ENCODE data around the gene TAF11L4. TPM values are rescaled to one million over a fixed set of nuclear protein-coding genes. Genes with fewer than 3 reads are reported as not detected.
"Not testable (repeated sequence)": the region's sequence is repeated elsewhere in the genome, so short reads cannot be mapped to it uniquely, and the experiment has no call there.

The TAF11L4 gene
- total RNA-seq (not detected), total RNA-seq (0 reads per million in 172 experiments)
- polyA plus RNA-seq (2013, experiment 1 of 2), result not detected
- polyA plus RNA-seq (2013, experiment 2 of 2), result not detected

GRCh38 chr5:17521501-17521900, at the start of gene TAF11L4:
TSS of gene TAF11L4 (plus strand) at chr5:17521801.
- CTCF ChIA-PET; H3K4me1 ChIP-seq (ENCODE audit: insufficient read depth, low read length); H3K36me3 Mint-ChIP-seq (ENCODE audit: low read depth); H3K27me3 ChIP-seq (ENCODE audit: control insufficient read depth in 1 of 2, insufficient read depth in 2 of 2, low read length in 2 of 2); POLR2A ChIA-PET; H3K4me1 Mint-ChIP-seq (ENCODE audit: low read depth); H3K27ac Mint-ChIP-seq; H3K9me3 ChIP-seq (ENCODE audit: control insufficient read depth in 1 of 2, insufficient read depth in 1 of 2, low read length in 2 of 2); H3K36me3 ChIP-seq (ENCODE audit: insufficient read depth, low read length); H3K4me3 ChIP-seq (ENCODE audit: low read length); H3K9me3 Mint-ChIP-seq; ATAC-seq (ENCODE audit: poor library complexity); DNase-seq; H3K27me3 Mint-ChIP-seq; H3K27ac ChIP-seq (ENCODE audit: low read depth in 1 of 2, low read length in 2 of 2); intact Hi-C loops (cut with DNase I, micrococcal nuclease); H3K4me3 Mint-ChIP-seq: not testable (repeated sequence)

GRCh38 chr5:17475064-17475463, 46.5 kb upstream of the TAF11L4 start:
- not testable (repeated sequence) for H3K27me3 Mint-ChIP-seq

GRCh38 chr5:17477043-17477442, 44.6 kb upstream of the TAF11L4 start:
- no peak for ATAC-seq (ENCODE audit: poor library complexity)
- Histone ChIP-seq H3K9me3 (ENCODE audit: control insufficient read depth in 1 of 2, insufficient read depth in 1 of 2, low read length in 2 of 2) (no peaks in the 10 kb centered on the region), H3K4me1 (ENCODE audit: insufficient read depth, low read length) (no peaks in the 10 kb centered on the region), H3K4me3 (ENCODE audit: low read length) (no peak overlapping the region), H3K36me3 (ENCODE audit: insufficient read depth, low read length) (no peaks in the 10 kb centered on the region), H3K27ac (ENCODE audit: low read depth in 1 of 2, low read length in 2 of 2) (no peak overlapping the region), H3K27me3 (ENCODE audit: control insufficient read depth in 1 of 2, insufficient read depth in 2 of 2, low read length in 2 of 2) (no peaks in the 10 kb centered on the region)
- intact Hi-C loops (cut with DNase I, micrococcal nuclease), result no loop called here
- Mint-ChIP-seq H3K4me3 (no peak overlapping the region), H3K4me1 (ENCODE audit: low read depth) (no peaks in the 10 kb centered on the region), H3K27me3 (no peaks in the 10 kb centered on the region), H3K27ac (no peak overlapping the region), H3K9me3 (no peaks in the 10 kb centered on the region), H3K36me3 (ENCODE audit: low read depth) (no peaks in the 10 kb centered on the region)
- CTCF ChIA-PET, result no interaction called here
- TF ChIP-seq CTCF (IDR thresholded peaks at IDR 0.05), result no peak
- POLR2A ChIA-PET, result no interaction called here
- no peak for DNase-seq

More at GRCh38 chr5:17475064-17475463, 46.5 kb upstream of the TAF11L4 start:
- H3K4me3 Mint-ChIP-seq; H3K9me3 Mint-ChIP-seq; intact Hi-C loops (cut with DNase I, micrococcal nuclease); H3K27ac ChIP-seq (ENCODE audit: low read depth in 1 of 2, low read length in 2 of 2); H3K36me3 Mint-ChIP-seq (ENCODE audit: low read depth); CTCF ChIA-PET; POLR2A ChIA-PET; H3K4me1 ChIP-seq (ENCODE audit: insufficient read depth, low read length); H3K36me3 ChIP-seq (ENCODE audit: insufficient read depth, low read length); H3K27me3 ChIP-seq (ENCODE audit: control insufficient read depth in 1 of 2, insufficient read depth in 2 of 2, low read length in 2 of 2); ATAC-seq (ENCODE audit: poor library complexity); H3K4me3 ChIP-seq (ENCODE audit: low read length); H3K9me3 ChIP-seq (ENCODE audit: control insufficient read depth in 1 of 2, insufficient read depth in 1 of 2, low read length in 2 of 2); DNase-seq; H3K27ac Mint-ChIP-seq; H3K4me1 Mint-ChIP-seq (ENCODE audit: low read depth): not testable (repeated sequence)

GRCh38 chr5:17477573-17478265, 43.9 kb upstream of the TAF11L4 start:
- intact Hi-C loops (cut with DNase I, micrococcal nuclease), result no loop called here
- Histone ChIP-seq H3K36me3 (ENCODE audit: insufficient read depth, low read length) (no peaks in the 10 kb centered on the region), H3K27ac (ENCODE audit: low read depth in 1 of 2, low read length in 2 of 2) (no peak overlapping the region), H3K27me3 (ENCODE audit: control insufficient read depth in 1 of 2, insufficient read depth in 2 of 2, low read length in 2 of 2) (no peaks in the 10 kb centered on the region), H3K4me1 (ENCODE audit: insufficient read depth, low read length) (no peaks in the 10 kb centered on the region), H3K9me3 (ENCODE audit: control insufficient read depth in 1 of 2, insufficient read depth in 1 of 2, low read length in 2 of 2) (no peaks in the 10 kb centered on the region), H3K4me3 (ENCODE audit: low read length) (no peak overlapping the region)
- Mint-ChIP-seq H3K27ac (no peak overlapping the region), H3K4me3 (no peak overlapping the region), H3K36me3 (ENCODE audit: low read depth) (no peaks in the 10 kb centered on the region), H3K4me1 (ENCODE audit: low read depth) (no peaks in the 10 kb centered on the region), H3K9me3 (no peaks in the 10 kb centered on the region), H3K27me3 (no peaks in the 10 kb centered on the region)
- CTCF ChIA-PET, result no interaction called here
- ATAC-seq (ENCODE audit: poor library complexity), result no peak
- DNase-seq, result no peak
- no peak for TF ChIP-seq CTCF (IDR thresholded peaks at IDR 0.05)
- POLR2A ChIA-PET, result no interaction called here
